Measurements from ENCODE around the gene TMEM266. TPM values are rescaled to one million over a fixed set of nuclear protein-coding genes. Genes with fewer than 3 reads are reported as not detected.
A peak's percentile ranks its signal among the peaks of the same experiment; 100 is the strongest.

TMEM266 gene
- total RNA-seq, 1 donor from 2014 or later: not detected

DNA sequence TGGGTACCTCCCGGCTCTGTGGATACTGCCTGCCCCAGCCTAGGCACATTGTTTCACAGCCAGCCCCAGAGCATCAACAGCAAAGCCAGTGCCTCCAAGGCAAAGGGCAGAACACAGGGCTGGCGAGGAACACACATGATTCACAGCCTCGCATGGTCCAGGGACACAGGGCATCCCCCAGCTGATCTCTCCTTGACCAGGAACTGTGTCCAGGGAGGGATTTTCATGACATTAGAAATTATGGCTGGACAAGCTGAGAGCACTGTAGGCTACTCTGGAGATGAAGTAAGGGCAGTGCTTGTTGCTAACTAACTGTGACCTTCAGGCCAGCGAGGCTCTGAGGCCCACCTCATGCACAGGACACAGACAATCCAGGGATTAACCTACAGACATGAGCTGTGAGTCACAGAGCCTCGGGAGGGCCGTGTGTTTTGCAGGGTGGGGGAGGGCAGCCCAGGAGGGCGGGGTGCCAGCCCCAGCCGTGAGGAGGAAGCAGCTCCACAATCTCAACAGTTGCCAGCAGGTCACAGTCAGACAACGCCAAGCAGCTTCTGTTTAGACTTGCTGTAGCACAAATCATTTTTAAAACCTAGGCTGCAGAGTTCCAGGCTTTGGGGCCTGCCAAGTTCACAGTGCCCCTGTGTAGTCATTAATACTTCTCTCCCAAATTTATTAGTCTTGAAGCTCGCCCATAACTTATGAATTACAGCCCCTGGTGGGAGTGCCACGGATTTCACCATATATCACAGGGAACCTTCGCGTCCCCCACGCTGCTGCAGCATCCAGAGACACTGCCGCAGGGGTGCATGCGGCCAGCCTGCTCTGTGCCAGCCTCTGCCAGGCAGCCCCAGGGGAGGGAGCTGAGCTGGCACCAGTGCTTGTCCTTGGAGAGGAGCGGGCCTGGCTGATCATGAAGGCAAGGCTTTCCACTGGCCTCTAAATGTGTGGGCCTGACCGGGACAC is 136.8 kb downstream of the TMEM266 start:
- TF ChIP-seq, protein P1, sequence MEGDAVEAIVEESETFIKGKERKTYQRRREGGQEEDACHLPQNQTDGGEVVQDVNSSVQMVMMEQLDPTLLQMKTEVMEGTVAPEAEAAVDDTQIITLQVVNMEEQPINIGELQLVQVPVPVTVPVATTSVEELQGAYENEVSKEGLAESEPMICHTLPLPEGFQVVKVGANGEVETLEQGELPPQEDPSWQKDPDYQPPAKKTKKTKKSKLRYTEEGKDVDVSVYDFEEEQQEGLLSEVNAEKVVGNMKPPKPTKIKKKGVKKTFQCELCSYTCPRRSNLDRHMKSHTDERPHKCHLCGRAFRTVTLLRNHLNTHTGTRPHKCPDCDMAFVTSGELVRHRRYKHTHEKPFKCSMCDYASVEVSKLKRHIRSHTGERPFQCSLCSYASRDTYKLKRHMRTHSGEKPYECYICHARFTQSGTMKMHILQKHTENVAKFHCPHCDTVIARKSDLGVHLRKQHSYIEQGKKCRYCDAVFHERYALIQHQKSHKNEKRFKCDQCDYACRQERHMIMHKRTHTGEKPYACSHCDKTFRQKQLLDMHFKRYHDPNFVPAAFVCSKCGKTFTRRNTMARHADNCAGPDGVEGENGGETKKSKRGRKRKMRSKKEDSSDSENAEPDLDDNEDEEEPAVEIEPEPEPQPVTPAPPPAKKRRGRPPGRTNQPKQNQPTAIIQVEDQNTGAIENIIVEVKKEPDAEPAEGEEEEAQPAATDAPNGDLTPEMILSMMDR (IDR thresholded peaks at IDR 0.05; ENCODE audit: borderline replicate concordance): no peak
- Histone ChIP-seq H3K9me3 (replicated peaks) (no peaks in the 10 kb centered on the region), H3K4me3 (no peak overlapping the region), H3K27me3 (ENCODE audit: low read depth) (peaks cover 20% of the 10 kb centered on the region), H3K4me1 (peaks cover 42% of the 10 kb centered on the region), H3K27ac (replicated peaks) (peak overlapping the region; percentile 79), H3K36me3 (no peaks in the 10 kb centered on the region)
- DNase-seq: peak; percentile 46
- intact Hi-C loops (cut with micrococcal nuclease): no loop called here

- intact Hi-C loops (cut with micrococcal nuclease): no loop called here
- H3K9me3 ChIP-seq (replicated peaks): no peaks in the 10 kb centered on the region
- peaks cover 7% of the 10 kb centered on the region for H3K27me3 ChIP-seq (ENCODE audit: low read depth)
- TF ChIP-seq, protein P1 (IDR thresholded peaks at IDR 0.05; ENCODE audit: borderline replicate concordance): no peak
- peak overlapping the region; percentile 79 for H3K27ac ChIP-seq (replicated peaks)
- no peak for DNase-seq
- H3K36me3 ChIP-seq: no peaks in the 10 kb centered on the region
- no peak overlapping the region for H3K4me3 ChIP-seq
- peaks cover 40% of the 10 kb centered on the region for H3K4me1 ChIP-seq
Observed at GRCh38 chr15:76197703-76198455, 138.1 kb downstream of the TMEM266 start.

GRCh38 chr15:76198456-76199105 is 138.8 kb downstream of the TMEM266 start:
- no peak for DNase-seq
- Histone ChIP-seq H3K4me3 (no peak overlapping the region), H3K36me3 (no peaks in the 10 kb centered on the region), H3K9me3 (replicated peaks) (no peaks in the 10 kb centered on the region), H3K27me3 (ENCODE audit: low read depth) (peaks cover under 1% of the 10 kb centered on the region), H3K27ac (replicated peaks) (peak overlapping the region; percentile 35), H3K4me1 (peaks cover 40% of the 10 kb centered on the region)
- intact Hi-C loops (cut with micrococcal nuclease): no loop called here
- TF ChIP-seq, protein P1 (IDR thresholded peaks at IDR 0.05; ENCODE audit: borderline replicate concordance): no peak

DNA sequence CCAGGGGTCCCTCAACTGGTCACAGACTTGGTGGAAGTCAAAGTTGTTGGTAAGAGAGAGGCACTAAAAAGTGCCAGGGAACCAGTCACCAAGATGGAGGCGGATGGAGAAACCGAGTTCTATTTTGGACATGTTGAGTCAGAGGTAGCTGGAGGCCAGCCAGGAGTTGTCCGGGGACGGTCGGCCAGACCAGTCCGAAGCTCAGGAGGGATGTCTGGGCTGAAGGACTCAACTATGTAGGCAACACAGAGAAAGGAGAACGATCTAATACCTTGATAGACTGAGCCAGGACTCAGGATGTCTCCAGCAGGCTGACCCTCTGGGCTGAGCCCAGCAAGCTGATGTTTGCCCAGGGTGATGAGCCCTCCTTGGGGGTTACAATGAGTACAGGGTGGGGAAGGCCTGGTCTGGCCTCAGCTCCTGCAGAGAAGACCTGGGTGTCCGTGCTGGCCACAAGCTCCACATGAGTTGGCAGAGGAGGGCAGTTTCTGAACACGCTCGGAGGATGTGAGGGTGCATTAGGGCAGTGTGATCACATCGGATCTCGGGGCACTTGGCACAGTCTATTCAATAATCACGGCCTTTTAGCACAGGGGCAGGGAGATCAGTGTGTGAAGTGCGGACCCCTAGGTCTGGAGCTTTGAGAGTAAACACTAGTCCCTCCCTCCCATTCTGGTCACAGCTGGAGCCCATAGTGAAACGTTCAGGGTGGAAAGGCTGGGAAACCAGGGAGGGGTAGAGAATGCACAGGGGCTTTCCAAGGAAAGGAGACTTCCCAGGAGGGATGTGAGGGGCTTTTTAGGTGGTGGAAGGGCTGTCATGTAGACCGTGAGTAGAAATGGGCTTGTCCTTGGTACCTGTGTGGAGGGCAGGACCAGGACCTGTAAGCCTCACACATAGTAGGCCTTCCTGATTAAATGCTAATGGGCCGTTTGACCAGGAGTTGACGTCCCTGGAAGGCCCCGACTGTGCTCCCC is 139.6 kb downstream of the TMEM266 start:
- intact Hi-C loops (cut with micrococcal nuclease): no loop called here
- Histone ChIP-seq H3K4me1 (peaks cover 40% of the 10 kb centered on the region), H3K4me3 (no peak overlapping the region), H3K9me3 (replicated peaks) (no peaks in the 10 kb centered on the region), H3K36me3 (no peaks in the 10 kb centered on the region), H3K27me3 (ENCODE audit: low read depth) (no peaks in the 10 kb centered on the region), H3K27ac (replicated peaks) (peak overlapping the region; percentile 35)
- DNase-seq: peak; percentile 56
- TF ChIP-seq, protein P1 (IDR thresholded peaks at IDR 0.05; ENCODE audit: borderline replicate concordance): no peak
